Measurements from ENCODE around the gene OR2K2.
"Not testable (repeated sequence)": the region's sequence is repeated elsewhere in the genome, so short reads cannot be mapped to it uniquely, and the experiment has no call there.

The OR2K2 gene, protein sequence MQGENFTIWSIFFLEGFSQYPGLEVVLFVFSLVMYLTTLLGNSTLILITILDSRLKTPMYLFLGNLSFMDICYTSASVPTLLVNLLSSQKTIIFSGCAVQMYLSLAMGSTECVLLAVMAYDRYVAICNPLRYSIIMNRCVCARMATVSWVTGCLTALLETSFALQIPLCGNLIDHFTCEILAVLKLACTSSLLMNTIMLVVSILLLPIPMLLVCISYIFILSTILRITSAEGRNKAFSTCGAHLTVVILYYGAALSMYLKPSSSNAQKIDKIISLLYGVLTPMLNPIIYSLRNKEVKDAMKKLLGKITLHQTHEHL

DNA sequence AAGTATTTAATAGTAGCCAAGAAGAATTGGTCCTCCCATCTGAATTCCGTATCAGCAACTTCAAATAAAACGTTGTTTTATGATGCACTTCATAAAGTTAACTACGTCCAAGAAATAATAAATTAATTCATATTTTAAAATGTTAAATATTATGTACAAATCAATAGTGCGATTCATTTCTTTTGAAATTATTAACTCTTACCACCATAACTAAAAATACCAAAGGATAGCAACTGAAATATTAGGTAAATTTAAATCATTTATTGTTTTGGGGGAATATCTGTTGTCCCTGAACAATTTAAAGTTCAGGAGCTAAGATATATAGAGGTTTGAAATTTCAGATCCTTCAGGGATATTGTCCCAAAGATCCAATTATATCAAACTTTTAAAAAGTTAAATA is at the start of gene OR2K2:
TSS of gene OR2K2 (minus strand) at position 101 of the 400 bp plus-strand sequence. CDS start 1,791 bp downstream, outside the sequence.
- DNase-seq (ENCODE audit: low spot score) = no peak

DNA sequence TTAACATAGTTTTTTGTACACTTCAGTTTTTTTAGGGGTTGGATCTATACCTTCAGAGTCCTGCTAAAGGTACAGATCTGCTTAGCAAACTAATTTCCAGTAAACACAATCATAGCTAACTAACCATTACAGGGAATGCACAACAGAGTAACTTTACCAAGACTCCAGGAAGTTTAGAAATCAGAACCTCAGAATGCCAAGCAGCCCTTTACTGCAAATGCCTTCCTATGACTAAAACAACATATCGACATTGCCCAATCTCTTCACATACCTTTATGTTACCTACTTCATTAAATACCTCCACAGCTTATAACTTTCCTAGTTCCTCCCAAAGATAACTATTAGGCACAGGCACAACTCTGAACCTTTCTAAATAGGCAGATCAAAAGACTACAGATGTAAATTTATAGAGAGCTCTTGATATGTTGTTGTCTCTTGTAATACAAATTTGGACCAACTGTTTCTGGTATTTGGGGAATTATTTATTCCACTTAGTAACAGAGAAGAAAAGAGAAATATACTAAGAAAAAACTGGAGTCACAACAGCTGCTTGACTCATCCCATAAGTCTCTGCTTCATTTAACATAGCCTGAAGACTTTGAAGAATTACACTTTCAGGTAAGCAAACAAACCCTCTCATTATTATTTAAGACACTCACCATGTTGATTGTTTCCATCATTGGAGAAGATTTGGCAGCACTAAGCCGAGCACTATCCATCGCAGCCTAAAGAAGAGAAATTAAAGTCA is 46.0 kb upstream of the OR2K2 start:
- DNase-seq (ENCODE audit: low spot score) = no peak

- no peak for DNase-seq (ENCODE audit: low spot score)
These were observed 45.0 kb upstream of the OR2K2 start for GRCh38 chr9:111375062-111375461.

GRCh38 chr9:111372297-111372696 is 42.3 kb upstream of the OR2K2 start:
- no peak for DNase-seq (ENCODE audit: low spot score)

DNA sequence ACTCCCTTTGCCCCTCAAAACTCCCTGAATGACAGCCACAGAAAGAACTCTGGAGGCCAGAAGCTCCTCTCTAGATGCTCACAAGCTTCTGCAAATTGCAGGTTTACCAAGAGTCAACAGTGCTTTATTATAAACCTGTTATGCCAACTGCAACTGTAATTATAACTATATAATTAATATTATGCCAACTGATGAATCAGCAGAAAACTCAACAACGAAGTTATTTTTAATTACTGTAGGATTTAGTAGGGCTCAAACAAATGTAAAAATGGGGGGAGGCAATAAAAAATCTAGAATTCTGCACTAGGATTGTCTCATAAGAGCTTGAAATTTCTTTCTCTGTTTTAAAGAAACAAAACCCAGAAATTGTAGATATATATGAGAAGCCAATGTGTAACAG is 37.0 kb upstream of the OR2K2 start:
- no peak for DNase-seq (ENCODE audit: low spot score)

- DNase-seq (ENCODE audit: low spot score) = no peak
These were observed 32.5 kb upstream of the OR2K2 start for GRCh38 chr9:111362526-111362925.

GRCh38 chr9:111360881-111361280 is 30.9 kb upstream of the OR2K2 start:
- DNase-seq (ENCODE audit: low spot score) = no peak

DNA sequence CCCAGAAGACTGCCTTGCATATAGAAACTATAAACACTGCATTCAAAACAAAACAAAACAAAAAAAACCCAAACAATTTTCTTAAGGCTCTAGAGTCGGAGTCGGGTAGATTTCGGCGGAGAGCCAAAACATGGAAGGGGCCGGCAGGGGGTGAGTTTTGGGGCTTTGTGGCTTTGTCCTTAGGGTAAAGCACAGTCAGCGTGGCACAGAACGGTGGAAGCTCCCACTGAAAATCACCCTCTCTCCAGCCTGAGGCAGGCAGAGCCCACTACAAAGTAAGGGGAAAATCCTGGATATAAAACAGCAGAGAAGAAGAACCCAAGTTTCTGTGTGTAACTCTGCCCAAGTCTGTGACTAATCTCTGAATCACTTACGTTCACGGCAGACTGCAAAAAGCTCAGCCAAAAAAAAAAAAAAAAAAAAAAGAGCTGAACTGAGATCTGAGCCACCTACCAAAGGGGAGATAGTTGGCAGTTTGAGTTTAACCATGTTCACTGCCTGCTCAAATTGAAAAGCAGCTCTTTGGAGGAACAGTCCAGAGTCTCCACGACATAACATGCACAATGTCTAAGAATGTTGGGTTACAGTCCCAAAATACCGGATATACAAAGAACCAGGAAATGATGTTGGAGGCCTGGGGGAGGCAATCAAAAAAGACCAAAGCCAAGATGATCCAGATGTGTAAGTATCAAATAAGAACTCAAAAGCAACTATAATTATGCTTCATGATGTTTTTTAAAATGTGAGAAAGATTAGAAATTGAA is 26.6 kb upstream of the OR2K2 start:
- DNase-seq (ENCODE audit: low spot score) = peak; percentile 23

DNA sequence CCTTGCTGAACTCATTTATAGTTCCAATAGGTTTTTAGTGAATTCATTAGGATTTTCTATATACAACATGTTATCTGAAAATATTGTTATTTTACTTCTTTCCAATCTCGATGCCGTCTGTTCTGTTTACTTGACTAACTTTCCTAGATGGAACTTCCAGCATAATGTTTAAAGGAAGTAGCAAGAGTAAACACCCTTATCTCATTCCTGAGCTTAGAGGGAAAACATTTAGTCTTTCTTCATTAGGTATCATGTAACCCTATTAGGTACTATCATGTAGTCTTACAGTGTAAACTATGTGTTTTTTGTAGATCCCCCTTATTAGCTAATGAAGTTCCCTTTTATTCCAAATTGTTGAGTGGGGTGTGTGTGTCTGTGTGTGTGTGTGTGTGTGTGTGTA is 22.5 kb upstream of the OR2K2 start:
- DNase-seq (ENCODE audit: low spot score) = no peak

DNA sequence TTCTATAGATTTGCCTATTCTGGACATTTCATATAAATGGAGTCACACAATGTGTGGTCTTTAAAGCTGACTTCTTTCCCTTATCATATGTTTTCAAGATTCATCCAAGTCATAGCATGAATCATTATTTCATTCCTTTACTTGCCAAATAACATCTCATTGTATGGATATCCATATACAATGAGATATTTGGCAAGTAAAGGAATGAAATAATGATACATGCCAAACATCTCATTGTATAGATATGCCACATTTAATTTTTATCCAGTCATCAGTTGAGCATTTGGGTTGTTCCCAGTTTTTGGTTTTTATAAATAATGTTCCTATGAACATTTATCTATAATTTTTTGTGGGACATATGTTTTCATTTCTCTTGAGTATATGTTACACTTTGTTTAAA is 20.5 kb upstream of the OR2K2 start:
- no peak for DNase-seq (ENCODE audit: low spot score)

GRCh38 chr9:111349766-111350165 is 19.7 kb upstream of the OR2K2 start:
- no peak for DNase-seq (ENCODE audit: low spot score)

DNA sequence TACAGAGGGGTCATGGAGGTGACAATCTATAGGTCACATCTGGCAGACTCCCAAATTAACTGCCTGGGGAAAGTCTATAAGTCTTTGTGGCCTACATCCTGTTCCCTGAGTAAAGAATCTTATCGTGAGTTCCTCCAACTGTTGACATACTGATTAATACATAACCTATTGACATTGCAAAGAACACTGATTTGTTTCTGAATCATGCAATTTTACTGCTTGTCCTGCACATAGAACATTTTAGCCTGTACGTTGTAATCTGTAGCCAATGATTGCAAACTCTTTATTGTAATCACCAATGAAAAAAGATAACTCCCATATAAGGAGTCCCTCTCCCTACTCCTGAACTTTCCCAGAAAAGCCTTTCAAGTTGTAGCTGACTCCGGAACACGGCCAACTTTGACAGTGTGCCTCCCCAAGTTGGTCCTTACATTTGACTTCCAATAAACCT is 18.8 kb upstream of the OR2K2 start:
- DNase-seq (ENCODE audit: low spot score) = no peak

DNA sequence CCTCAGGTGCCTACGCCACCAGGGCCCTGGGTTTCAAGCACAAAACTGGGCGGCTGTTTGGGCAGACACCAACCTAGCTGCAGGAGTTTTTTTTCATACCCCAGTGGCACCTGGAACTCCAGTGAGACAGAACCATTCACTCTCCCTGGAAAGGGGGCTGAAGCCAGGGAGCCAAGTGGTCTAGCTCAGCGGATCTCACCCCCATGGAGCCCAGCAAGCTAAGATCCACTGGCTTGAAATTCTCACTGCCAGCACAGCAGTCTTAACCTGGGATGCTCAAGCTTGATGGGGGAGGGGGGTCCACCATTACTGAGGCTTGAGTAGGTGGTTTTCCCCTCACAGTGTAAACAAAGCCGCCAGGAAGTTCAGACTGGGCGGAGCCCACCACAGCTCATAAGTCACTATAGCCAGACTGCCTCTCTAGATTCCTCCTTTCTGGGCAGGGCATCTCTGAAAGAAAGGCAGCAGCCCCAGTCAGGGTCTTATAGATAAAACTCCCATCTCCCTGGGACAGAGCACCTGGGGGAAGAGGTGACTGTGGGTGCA is 4.4 kb upstream of the OR2K2 start:
- not testable (repeated sequence) for DNase-seq (ENCODE audit: low spot score)

GRCh38 chr9:111320631-111321030 is 9.4 kb downstream of the OR2K2 start:
- no peak for DNase-seq (ENCODE audit: low spot score)

DNA sequence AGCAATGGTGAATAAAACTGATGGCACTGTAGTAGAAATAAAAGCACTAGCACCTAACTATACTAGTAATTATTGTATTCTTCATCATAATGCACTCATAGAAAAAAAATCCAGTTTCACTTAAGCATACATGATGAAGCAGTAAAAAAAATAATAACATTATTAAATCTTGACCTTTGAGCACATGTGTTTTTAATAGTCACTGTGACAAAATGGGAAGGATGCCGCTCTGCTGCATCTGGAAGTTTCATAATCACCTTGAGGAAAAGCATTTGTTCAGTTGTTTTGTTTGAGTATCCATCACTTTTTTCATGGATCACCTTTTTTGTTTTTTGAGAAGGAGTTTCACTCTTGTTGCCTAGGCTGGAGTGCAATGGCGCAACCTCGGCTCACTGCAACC is 13.2 kb downstream of the OR2K2 start:
- no peak for DNase-seq (ENCODE audit: low spot score)

DNA sequence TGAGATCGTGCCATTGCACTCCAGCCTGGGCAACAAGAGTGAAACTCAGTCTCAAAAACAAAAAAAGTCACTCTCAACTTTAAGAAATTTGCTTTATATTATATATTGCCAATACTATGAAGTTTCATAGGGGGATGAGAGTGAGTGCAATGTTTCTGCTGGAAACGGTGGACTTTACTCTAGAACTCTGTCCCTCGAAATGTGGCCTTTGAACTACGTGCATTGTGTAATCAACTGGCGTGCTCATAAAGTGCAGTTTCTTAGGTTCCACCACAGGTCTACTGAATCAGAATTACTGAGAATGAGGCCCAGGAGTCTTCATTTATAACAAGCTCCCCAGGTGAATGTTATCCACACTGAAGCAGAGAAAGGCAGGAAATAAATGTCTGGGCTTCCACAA is 24.1 kb downstream of the OR2K2 start:
- no peak for DNase-seq (ENCODE audit: low spot score)

GRCh38 chr9:111304000-111304399 is 26.0 kb downstream of the OR2K2 start:
- not testable (repeated sequence) for DNase-seq (ENCODE audit: low spot score)

GRCh38 chr9:111301195-111301594 is 28.8 kb downstream of the OR2K2 start:
- no peak for DNase-seq (ENCODE audit: low spot score)

DNA sequence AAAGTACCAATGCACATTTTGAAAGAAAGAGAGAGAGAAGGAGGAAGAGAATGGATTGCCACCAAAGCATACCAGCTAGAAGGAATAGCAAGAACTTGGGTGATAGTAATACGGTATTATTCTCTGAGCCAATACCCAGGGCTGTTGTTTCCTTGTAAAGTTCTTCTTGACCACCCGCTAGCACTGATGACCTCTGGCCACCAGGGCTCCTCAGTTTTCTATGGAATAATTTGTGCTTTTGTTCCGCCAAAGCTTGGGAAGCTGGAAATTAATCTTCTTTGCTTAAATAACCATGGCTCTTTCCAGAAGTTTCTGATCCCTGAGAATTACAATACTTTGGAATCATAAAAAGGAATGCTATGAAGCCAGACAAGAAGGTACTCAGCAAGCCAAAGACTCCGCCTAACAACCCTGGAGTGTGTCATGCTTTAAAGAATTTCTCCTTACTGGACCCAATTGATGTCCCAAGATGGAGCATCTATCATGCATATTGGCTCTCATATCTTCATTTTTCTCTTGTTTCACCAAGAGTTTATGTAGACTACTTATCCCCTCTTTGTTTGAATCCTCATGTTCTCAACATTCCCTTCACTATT is 29.8 kb downstream of the OR2K2 start:
- no peak for DNase-seq (ENCODE audit: low spot score)

GRCh38 chr9:111299599-111299966 is 30.4 kb downstream of the OR2K2 start:
- DNase-seq (ENCODE audit: low spot score) = not testable (repeated sequence)

DNA sequence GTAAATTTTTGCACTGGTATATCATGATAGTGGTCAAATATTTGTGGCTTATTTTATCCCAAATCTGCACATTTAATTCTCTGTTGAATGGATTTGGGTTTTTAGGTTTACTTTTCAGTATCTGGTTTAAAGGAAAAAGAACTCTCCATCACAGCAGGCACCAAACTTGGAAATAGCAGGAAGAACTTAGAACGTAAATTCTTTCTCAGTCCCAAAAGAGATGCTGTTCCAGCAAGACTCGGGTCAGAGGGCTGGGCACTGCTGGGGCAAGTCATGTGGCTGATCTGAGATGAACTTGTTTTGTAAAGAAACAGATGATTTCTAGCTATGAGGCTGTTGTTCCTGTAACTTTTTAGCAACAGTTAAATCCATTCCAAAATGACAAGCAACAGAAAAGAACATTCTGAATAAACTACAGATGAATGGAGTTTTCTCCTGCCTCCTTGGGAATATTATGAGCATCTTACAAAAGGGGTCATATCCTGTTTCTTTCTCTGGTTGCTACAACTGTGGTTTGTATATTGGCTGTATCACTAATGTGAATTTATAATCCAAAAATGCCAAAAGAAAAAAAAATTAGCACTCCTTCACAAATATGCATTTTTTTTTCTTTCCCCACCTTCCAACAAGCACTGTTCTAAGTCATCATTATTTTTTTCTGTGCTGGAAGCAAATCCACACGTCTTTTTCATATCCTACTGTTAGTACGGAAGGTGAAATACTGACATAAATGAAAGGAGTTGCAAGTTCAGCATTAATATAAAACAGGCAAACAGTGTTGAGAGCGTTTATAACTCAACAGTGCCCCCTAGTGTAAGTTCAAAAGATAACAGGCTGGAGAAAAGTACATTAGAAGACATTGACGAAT is 31.1 kb downstream of the OR2K2 start:
- peak; percentile 52 for DNase-seq (ENCODE audit: low spot score)

All from iPS-NIHi11 (cell line).